ENCODE measurements around the gene SLC45A2.

DNA sequence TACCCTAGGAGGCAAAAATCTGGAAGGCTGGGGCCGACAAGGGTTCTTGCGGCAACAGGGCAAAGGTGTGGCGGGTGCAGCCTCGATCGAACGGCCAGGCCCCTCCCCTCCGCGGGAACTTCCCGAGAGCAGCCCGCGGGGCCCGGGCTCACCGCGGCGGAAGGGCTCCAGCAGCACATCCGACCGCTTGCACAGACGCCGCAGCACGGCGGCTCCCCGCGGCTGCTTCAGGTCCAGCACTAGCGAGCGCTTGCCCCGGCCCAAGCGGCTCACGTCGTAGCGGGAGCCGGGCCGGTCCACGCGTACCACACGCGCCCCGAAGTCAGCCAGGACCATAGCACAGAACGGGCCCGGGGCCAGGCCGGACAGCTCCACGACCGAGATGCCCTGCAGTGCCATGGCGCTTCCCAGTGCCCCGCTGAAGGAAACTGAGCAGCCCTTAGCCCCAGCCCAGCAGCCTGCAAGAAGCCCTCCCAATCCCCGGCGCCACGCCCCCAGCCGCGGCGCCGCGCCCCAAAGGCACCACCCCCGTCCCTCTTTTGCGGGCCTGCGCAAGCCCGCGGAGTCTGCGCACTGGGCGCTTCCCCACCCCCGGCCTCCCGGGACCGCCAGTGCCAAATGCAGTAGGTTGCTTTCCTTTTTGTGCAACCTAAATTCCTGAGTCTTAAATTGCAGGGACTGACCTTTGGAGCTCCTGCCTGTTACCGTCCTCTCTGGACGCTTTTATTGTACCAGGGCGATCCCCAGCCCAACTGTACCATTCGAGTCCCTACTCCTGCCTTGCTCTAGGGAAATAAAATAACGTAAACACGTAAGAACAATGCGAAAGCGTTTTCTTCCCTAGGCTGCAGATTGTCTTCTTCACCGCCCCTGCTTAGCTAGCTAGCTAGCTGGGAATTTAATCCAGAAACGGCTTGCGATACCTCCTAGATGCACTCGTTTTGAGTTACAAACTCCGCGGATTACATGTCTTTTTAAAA is 23.4 kb upstream of the SLC45A2 start, which contains the start of gene AMACR:
- TF ChIP-seq GABPB1 (CRISPR knock-in tag; IDR thresholded peaks at IDR 0.05) (peak; percentile 14; the same call in 1 of the 2 replicates), ZNF121 (CRISPR knock-in tag; IDR thresholded peaks at IDR 0.05) (peak; percentile 51; the same call in 1 of the 2 replicates), CTCF (IDR thresholded peaks at IDR 0.05) (no peak), NFE2L1 (CRISPR knock-in tag; IDR thresholded peaks at IDR 0.05) (peak; percentile 16; the same call in 1 of the 2 replicates), E2F5 (CRISPR knock-in tag; IDR thresholded peaks at IDR 0.05) (peak; percentile 60; the same call in 1 of the 2 replicates), ATF3 (CRISPR knock-in tag; conservative IDR thresholded peaks at IDR 0.05) (no peak), ZNF263 (CRISPR knock-in tag; IDR thresholded peaks at IDR 0.05; ENCODE audit: low read depth) (no peak), ZNF317 (CRISPR knock-in tag; IDR thresholded peaks at IDR 0.05; ENCODE audit: borderline replicate concordance, low read depth) (no peak), ZNF396 (CRISPR knock-in tag; IDR thresholded peaks at IDR 0.05; ENCODE audit: borderline replicate concordance) (no peak), NR3C1 (CRISPR knock-in tag; conservative IDR thresholded peaks at IDR 0.05; ENCODE audit: low read depth) (0 out of 2 replicates have a peak, but pooled peaks have one; percentile 43)

Data from WTC11 (cell line).